ENCODE results near the gene HAPLN1.

Gene HAPLN1

DNA sequence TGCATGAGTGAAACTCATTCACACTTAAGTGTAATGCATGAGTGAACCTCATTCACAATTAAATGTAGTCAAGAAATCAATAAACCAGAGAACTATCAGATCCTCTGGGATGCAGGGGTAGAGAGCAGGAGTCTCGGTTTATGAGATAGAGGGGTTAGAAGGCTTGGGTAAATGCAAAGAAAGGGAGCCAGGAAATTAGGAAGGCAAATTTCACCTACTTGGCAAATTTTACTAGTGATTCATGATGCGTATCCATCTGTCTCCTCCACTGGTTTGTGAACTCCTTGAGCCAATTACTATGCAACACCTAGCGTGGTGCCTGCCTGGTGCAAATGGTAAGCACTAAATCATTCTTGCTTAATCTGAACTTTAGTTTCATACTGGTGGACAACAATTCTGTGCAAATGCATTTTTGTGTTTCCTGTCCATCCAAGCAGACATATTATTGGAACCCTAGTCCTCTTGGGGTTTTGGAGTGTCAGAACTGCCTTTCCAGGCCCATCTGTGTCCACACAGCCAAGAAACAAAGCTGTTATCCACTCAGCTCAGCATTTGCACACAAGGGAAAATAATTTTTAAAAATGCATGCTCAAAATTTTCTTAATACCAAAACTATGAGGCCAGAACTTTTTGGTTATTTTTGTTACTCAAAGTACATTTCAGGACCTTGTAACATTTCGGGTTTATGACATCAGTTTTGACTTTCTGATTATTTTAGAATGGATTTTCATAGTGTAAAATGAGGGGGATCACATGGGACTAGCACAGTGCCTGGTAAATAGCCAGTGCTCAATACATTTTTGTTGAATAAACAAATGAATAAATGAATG is 5.2 kb downstream of the HAPLN1 start:
- DNase-seq, result no peak

DNA sequence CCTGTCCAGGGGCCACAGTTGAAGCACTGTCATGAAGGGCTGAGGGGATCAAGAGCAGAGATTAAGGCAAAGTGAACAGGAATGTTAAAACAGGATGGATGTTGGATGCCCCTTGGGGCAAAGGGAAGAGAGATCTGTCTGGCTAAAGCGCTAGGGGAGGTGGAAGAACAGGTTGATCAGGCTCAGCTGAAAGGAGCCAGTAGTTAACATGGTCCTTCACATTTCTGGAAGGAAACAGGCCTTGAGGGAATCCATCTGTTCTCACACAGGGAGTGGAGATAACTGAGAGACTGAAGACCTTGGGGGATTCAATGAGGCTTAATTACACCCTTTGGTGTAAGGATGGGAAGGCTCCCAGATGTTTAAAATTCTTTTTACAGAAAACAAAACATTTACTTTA is 5.8 kb downstream of the HAPLN1 start:
- no peak for DNase-seq

DNA sequence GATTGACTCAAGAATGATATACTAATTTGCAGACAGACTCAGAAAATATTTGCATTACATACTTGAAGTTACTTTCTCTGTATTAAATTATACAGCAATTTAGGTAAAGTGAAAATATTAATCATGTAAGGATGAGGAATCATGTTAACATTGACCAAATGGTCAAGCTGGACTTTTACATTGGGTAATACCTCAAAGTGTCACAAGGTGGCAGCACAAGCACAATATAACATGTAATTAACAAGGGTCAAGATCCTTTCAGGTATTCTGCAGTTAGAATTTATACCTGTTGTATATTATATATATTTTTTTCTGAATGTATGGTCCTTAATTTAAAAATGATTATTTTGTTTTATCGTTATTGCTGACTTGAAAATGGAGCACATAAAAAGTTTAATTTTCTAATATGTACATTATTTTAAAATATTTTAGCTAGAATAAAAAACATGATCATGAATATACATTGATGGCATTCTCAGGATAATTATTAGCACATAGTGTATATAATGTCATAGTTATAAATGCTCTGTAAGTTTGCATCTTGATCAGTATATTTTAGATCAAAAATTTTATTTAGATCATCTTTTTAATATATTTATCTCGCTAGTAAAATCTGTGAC is 8.6 kb downstream of the HAPLN1 start:
- DNase-seq, result peak; percentile 10 to 79

DNA sequence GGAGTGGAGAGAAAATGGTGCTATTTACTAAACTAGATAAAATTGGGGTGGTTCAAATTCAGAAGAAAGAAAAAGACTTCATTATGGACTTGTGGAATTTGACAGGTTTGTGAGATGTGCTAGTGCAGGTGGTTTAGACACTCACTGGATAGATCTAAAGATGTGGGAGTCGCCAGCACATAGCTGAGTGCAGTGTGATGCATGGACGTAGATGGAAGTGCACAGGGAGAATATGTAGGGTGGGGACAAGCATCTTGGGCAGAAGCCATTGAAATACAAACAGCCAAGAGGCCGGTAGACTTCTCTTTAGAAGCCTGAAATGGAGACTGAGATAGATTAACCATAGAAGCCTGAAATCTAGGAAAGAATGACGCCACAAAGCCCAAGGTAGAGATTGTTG is 10.7 kb downstream of the HAPLN1 start:
- no peak for DNase-seq

GRCh38 chr5:83708170-83708569 is 12.5 kb downstream of the HAPLN1 start:
- DNase-seq, result no peak

DNA sequence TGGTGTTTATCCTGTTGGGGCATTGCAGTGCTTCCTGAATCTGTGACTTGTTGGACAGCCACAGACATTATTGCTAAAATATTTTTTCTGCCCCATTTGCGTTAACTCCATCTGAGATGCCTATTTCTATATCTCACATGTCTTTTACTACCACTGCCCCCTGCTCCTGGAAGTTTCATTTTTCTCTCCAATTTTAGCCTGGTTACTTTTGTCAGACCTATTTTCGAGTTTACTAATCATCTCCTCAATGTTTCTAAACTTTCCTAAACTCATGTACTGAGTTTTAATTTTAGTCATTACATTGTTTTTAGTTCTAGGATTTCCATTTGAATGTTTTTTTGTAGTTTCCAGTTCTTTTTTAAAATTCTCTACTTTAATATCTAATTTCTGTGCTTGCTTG is 17.6 kb downstream of the HAPLN1 start:
- no peak for DNase-seq

DNA sequence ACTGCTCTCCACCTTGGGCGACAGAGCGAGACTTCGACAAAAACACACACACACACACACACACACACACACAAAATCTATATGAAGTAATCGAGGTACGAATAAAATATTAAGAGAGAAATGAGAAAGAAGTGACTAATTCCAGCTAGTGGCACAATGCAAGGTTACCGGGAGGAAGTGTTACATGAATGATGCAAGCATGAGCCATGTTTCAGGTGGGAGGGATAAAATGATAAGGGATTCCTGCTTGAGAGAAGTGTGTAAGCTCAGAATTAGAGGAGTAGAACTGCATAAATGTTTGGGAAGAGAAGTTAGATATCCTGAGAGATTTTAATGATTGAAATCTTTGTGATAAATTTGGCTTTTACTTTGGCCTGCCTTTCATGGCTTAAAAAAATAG is 18.8 kb downstream of the HAPLN1 start:
- DNase-seq, result no peak

DNA sequence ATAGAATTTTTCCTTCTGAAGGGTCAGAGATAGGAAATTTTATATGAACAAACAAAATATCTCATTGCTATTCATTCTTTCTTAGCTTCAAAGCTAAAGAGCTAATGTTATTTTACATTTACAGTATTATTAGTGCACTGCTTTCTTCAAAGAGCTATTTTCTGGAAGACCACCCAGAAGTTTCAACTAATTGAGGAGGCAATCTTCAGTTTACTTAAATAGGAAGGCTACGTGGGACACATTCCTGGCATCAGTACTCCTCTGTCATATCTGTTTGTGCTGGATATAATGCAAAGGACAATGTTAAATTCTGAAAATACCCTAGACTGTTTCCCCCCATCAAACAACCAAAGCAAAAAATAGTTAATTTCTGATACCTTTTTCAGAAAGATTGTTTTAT is 30.8 kb downstream of the HAPLN1 start:
- DNase-seq, result no peak

- no peak for DNase-seq
Measured at GRCh38 chr5:83688281-83688680, 32.4 kb downstream of the HAPLN1 start.

DNA sequence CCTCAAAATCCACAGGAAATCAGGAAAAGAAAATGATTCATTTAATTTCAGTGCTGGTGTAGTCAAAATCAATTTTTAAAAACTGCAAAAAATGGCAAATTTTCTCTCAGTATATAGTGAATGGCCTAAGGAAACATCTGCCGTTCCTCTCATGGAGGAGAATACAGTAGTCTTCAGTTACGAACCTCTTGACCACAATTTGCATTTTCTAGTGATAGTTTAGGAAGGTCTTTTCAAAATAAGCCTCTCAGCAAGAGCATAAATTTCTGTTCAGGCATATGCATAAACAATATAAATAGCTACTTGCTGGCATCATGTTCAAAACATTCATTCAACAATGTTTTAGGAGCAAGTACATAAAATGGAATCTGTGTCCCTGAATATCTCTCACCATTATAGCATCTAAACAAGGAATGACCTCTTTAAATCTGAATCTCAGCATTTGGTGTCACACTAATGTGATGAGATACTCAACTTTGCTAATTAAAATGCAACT is 33.5 kb downstream of the HAPLN1 start:
- no peak for DNase-seq

DNA sequence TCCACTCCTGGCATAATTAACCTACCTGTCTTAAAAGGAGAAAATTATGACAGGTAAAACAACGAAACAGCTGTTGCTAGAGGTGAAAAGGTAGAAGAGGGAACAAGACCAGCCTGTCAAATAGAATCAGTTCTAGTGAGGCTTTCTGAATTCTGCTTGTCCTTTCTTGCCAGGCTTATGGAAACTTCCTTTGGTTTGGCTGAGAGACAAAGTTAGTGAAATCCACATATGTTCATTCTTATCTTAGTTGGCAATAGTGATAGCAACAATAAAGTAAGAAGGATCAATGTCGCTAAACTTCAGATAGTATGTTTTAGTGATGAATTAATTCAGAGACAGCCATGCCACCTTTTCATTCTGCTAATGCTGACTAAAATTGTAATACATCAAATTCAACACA is 34.4 kb downstream of the HAPLN1 start:
- no peak for DNase-seq

- no peak for DNase-seq
Measured at GRCh38 chr5:83683836-83684235, 36.8 kb downstream of the HAPLN1 start.

DNA sequence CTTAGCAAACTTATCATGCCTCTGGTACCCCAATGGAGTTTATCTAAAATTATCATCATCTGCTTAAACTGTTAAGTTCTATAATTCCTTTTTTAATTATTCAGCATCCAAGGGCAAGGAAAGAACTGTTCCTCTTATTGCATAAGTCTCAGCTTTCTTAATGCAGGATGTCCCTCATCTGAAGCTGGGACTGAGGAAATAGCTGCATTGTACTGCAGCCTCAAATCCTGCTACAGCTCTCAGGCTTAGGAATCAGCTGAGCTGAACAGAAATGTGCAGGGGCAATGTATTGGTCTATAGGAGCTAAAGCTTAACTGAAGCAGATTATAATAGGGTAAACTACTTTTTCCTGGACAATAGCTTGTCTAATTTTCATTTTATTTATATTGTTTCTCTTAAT is 48.0 kb downstream of the HAPLN1 start:
- peak in 1 of 2 donors; percentile 2 for DNase-seq

GRCh38 chr5:83672158-83672557 is 48.5 kb downstream of the HAPLN1 start:
- no peak for DNase-seq

DNA sequence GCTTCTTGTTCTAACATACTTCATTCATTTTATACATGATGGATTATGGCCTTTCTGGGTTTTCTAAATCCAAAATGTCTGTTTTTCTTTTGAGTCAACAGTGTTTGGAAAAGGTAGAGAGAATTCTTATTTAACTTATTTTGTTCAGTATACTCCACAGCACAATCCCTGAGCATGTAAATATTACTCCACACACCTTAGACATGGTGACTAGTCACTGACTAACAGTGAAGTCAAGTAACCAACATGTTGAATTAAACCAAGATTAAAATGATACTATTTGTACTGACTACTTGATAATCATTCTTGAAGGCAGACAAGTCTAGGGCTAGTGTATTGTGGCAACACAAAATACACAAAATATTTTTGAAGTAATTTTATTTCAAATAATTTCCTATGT is 55.0 kb downstream of the HAPLN1 start:
- no peak for DNase-seq

DNA sequence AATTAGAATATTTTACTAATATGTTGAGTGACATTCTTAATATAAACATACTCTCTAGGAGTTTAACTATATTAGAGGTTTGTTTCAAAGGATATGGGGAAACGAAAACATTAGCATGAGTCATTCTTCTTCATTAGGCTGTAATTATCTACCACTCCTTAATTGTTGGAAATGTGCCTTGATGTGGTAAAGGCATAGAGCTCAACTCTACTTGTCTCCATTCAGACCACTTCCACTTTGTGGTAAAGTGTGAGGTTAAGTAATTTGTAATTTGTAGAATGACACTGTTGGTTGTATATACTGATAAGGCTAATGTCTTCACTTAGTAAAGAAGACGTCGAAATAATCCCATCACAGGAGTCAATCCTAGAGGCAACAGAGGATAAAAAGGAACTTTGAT is 58.1 kb downstream of the HAPLN1 start:
- DNase-seq, result no peak

- no peak for DNase-seq
Measured at GRCh38 chr5:83657807-83658525, 62.7 kb downstream of the HAPLN1 start.

- no peak for DNase-seq
Measured at GRCh38 chr5:83654427-83654994, 66.1 kb downstream of the HAPLN1 start.

GRCh38 chr5:83653669-83654068 is 67.0 kb downstream of the HAPLN1 start:
- DNase-seq, result no peak

- no peak for DNase-seq
Measured at GRCh38 chr5:83645936-83646335, 74.7 kb downstream of the HAPLN1 start.

DNA sequence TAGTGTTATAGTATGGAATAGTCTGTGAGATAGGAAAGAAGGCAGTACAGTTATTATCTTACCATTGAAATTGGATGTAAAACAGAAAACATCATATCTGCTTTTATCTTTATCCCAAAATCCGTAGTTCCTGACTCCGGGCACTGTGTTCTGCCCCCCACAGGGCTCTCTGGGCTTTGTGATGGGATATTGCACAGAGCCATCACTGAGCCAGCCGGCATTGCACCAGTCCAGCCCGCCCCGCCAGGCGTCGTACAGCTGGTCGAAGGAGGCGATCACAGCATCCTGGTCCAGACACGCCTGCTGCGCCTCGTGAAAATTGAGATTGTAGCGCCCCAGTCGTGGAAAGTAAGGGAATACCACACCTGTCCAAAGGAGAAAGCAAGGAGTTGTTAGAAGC is 76.4 kb downstream of the HAPLN1 start:
- no peak for DNase-seq

- DNase-seq, result no peak
Measured at GRCh38 chr5:83641946-83642345, 78.7 kb downstream of the HAPLN1 start.

DNA sequence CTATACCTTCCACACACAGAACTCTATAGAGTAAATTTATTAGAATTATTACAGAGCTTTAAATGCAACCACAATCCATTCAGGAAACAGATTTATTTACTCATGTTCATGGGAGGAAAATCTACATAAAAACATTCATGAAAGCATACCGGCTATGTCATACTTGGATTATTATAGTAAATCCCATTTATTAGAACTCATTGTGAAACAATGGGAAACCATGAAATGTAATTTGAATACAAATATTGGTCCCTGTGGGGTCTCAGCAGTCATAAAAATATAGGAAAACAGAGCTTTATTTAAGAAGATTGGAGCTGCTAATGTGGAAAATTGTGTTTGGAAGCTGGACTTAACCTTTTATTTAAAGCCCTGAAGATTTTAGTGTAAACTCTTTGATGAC is 80.7 kb downstream of the HAPLN1 start:
- DNase-seq, result no peak

DNA sequence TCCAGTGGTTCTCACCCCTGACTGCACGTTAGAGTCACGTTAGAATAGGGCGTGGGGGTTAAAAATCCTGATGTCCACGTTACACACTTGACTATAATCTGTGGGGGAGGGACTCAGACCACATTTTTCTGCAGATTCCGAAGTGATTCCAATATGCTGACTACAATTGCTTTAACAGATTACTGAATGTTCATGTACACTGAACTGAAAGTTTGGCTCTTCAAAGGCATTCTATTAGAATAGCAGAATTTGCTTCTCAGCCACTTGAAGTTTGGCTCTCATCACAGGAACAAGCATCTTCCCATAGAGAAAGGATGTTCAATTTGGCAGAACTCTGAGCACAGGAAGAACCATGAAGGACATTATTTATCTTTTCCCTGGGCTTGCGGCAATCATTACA is 84.5 kb downstream of the HAPLN1 start:
- no peak for DNase-seq

All from inflammatory macrophage treated with lipopolysaccharide for 1 hour (primary cell).